ENCODE results near the gene BARX1.
"Not testable (repeated sequence)": the region's sequence is repeated elsewhere in the genome, so short reads cannot be mapped to it uniquely, and the experiment has no call there.

The BARX1 gene

GRCh38 chr9:93951655-93952118 is 3.5 kb downstream of the BARX1 start:
- DNase-seq (ENCODE audit: low read depth), result no peak

GRCh38 chr9:93950619-93951601 is 4.2 kb downstream of the BARX1 start:
- DNase-seq (ENCODE audit: low read depth), result no peak

- no peak for DNase-seq (ENCODE audit: low read depth)
These were observed 5.3 kb downstream of the BARX1 start for GRCh38 chr9:93949694-93950449.

- no peak for DNase-seq (ENCODE audit: low read depth)
These were observed 6.0 kb downstream of the BARX1 start for GRCh38 chr9:93949073-93949693.

GRCh38 chr9:93948441-93949072 is 6.6 kb downstream of the BARX1 start:
- DNase-seq (ENCODE audit: low read depth), result no peak

- DNase-seq (ENCODE audit: low read depth), result no peak
These were observed 7.6 kb downstream of the BARX1 start for GRCh38 chr9:93947409-93948070.

GRCh38 chr9:93946338-93946712 is 8.8 kb downstream of the BARX1 start:
- DNase-seq (ENCODE audit: low read depth), result no peak

GRCh38 chr9:93945400-93946337 is 9.5 kb downstream of the BARX1 start:
- DNase-seq (ENCODE audit: low read depth), result no peak

GRCh38 chr9:93944011-93944410 is 11.1 kb downstream of the BARX1 start:
- no peak for DNase-seq (ENCODE audit: low read depth)

GRCh38 chr9:93942161-93942560 is 13.0 kb downstream of the BARX1 start:
- no peak for DNase-seq (ENCODE audit: low read depth)

- no peak for DNase-seq (ENCODE audit: low read depth)
These were observed 13.7 kb downstream of the BARX1 start for GRCh38 chr9:93941493-93941892.

GRCh38 chr9:93940951-93941350 is 14.2 kb downstream of the BARX1 start:
- DNase-seq (ENCODE audit: low read depth), result no peak

GRCh38 chr9:93939589-93939988 is 15.6 kb downstream of the BARX1 start:
- not testable (repeated sequence) for DNase-seq (ENCODE audit: low read depth)

- no peak for DNase-seq (ENCODE audit: low read depth)
These were observed 18.0 kb downstream of the BARX1 start for GRCh38 chr9:93937193-93937592.

- DNase-seq (ENCODE audit: low read depth), result no peak
These were observed 23.2 kb downstream of the BARX1 start for GRCh38 chr9:93931905-93932304.

- DNase-seq (ENCODE audit: low read depth), result no peak
These were observed 25.1 kb downstream of the BARX1 start for GRCh38 chr9:93930070-93930469.

GRCh38 chr9:93929231-93929630 is 25.9 kb downstream of the BARX1 start:
- no peak for DNase-seq (ENCODE audit: low read depth)

- DNase-seq (ENCODE audit: low read depth), result no peak
These were observed 32.6 kb downstream of the BARX1 start for GRCh38 chr9:93922535-93922934.

- no peak for DNase-seq (ENCODE audit: low read depth)
These were observed 34.9 kb downstream of the BARX1 start for GRCh38 chr9:93920131-93920800.

GRCh38 chr9:93918061-93918460 is 37.1 kb downstream of the BARX1 start:
- DNase-seq (ENCODE audit: low read depth), result no peak
